Lower leg skin (tissue), 3 donors: ENCODE measurements around the gene PRIM2.
"Not testable (repeated sequence)": the region's sequence is repeated elsewhere in the genome, so short reads cannot be mapped to it uniquely, and the experiment has no call there.

Experiments used
- POLR2A ChIP-seq, 2 donors: fragments of 450-650 bp; IDR thresholded peaks; one replicate each; pipeline ENCODE4 v1.6.1; 2016 to 2017; ENCODE audit warnings: antibody characterized with exemption in 2 of 2, mild to moderate bottlenecking in 1 of 2, moderate library complexity in 1 of 2
- TF ChIP-seq, protein P1 (sequence below), 3 donors: fragments of 450-650 bp; IDR thresholded peaks; one replicate each; pipeline ENCODE4 v1.5.1; 2016; ENCODE audit warnings: antibody characterized with exemption in 3 of 3, mild to moderate bottlenecking in 3 of 3, moderate library complexity in 2 of 3

DNA sequence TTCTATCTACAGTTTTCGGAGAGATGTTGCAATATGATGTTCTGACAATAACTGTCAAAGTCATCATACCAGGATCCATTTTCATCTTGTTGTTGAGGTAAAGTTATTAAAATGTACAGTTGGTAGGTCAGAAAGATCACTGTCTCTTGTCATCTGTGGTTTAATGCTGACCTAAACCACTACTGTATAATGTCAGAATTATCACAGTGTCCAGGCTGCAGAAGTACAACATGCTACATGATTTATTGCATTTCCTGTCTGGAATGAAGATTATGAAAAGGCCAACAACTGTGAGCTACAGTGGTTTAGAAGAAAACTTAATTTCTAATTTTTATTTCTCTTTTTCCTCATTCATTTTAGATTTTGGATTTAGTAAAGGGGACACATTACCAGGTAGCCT lies 314.3 kb downstream of the PRIM2 start:
- not testable (repeated sequence) for TF ChIP-seq POLR2A (IDR thresholded peaks at IDR 0.05)
- TF ChIP-seq, protein P1, sequence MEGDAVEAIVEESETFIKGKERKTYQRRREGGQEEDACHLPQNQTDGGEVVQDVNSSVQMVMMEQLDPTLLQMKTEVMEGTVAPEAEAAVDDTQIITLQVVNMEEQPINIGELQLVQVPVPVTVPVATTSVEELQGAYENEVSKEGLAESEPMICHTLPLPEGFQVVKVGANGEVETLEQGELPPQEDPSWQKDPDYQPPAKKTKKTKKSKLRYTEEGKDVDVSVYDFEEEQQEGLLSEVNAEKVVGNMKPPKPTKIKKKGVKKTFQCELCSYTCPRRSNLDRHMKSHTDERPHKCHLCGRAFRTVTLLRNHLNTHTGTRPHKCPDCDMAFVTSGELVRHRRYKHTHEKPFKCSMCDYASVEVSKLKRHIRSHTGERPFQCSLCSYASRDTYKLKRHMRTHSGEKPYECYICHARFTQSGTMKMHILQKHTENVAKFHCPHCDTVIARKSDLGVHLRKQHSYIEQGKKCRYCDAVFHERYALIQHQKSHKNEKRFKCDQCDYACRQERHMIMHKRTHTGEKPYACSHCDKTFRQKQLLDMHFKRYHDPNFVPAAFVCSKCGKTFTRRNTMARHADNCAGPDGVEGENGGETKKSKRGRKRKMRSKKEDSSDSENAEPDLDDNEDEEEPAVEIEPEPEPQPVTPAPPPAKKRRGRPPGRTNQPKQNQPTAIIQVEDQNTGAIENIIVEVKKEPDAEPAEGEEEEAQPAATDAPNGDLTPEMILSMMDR (IDR thresholded peaks at IDR 0.05): not testable (repeated sequence)
